Subcutaneous abdominal adipose tissue (tissue), 5 donors: ENCODE measurements around the gene SLX1B.
"Not testable (repeated sequence)": the region's sequence is repeated elsewhere in the genome, so short reads cannot be mapped to it uniquely, and the experiment has no call there.

Experiments used
- H3K27ac ChIP-seq: one replicate; pipeline ENCODE4 v1.7.0; 2013; ENCODE audit warnings: low read depth, mild to moderate bottlenecking, inconsistent platforms, low read length, moderate library complexity
- H3K27me3 ChIP-seq, 5 donors: one replicate each; pipeline ENCODE4 v1.7.0; 2013; ENCODE audit warnings: low read length in 5 of 5, inconsistent platforms in 1 of 5; ENCODE audit not compliant: control insufficient read depth in 5 of 5, insufficient read depth in 4 of 5
- H3K36me3 ChIP-seq, 5 donors: one replicate each; pipeline ENCODE4 v1.7.0; 2013; ENCODE audit warnings: low read length in 5 of 5; ENCODE audit not compliant: control insufficient read depth in 5 of 5, insufficient read depth in 5 of 5
- H3K4me1 ChIP-seq, 5 donors: one replicate each; pipeline ENCODE4 v1.7.0; 2013; ENCODE audit warnings: low read length in 5 of 5, mild to moderate bottlenecking in 3 of 5, moderate library complexity in 1 of 5; ENCODE audit not compliant: control insufficient read depth in 5 of 5, insufficient read depth in 5 of 5
- H3K4me3 ChIP-seq, 5 donors: one replicate each; pipeline ENCODE4 v1.7.0; 2013; ENCODE audit warnings: low read length in 5 of 5, low read depth in 1 of 5
- H3K9ac ChIP-seq, 5 donors: one replicate each; pipeline ENCODE4 v1.7.0; 2013; ENCODE audit warnings: low read length in 5 of 5, mild to moderate bottlenecking in 4 of 5, moderate library complexity in 3 of 5
- H3K9me3 ChIP-seq, 5 donors: one replicate each; pipeline ENCODE4 v1.7.0; 2013; ENCODE audit warnings: low read length in 5 of 5; ENCODE audit not compliant: control insufficient read depth in 5 of 5
- donor health status: healthy.
- donor health status: healthy.
- donor health status: healthy.
- donor health status: healthy.
- donor health status: healthy.

Gene SLX1B

GRCh38 chr16:29466904-29467303 is 12.6 kb downstream of the SLX1B start:
- H3K9me3 ChIP-seq, H3K27ac ChIP-seq, H3K36me3 ChIP-seq, H3K9ac ChIP-seq, H3K27me3 ChIP-seq, H3K4me1 ChIP-seq, H3K4me3 ChIP-seq: not testable (repeated sequence)

GRCh38 chr16:29467654-29468366 is 13.5 kb downstream of the SLX1B start:
- not testable (repeated sequence) for H3K9me3 ChIP-seq, H3K27me3 ChIP-seq, H3K4me3 ChIP-seq, H3K4me1 ChIP-seq, H3K9ac ChIP-seq, H3K27ac ChIP-seq, H3K36me3 ChIP-seq

DNA sequence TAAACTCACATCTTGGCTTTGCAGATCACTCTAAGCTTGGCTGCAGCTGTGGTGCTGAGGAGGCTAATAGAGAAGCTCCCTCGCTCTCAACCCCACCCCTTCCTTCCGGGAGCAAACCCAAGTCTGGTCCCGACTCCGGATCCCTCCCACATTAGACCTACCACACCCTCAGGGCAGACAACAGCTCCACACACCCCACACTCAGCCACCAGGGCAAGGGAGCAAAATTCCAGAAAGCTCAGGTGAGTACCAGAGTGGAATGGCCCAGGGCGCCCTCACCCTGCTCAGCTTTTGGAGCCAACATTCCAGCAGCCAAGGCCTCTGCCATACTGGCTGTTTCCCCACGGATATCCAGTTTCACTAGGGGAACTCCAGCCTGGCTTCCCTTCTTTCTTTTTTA is 15.3 kb downstream of the SLX1B start:
- not testable (repeated sequence) for H3K27me3 ChIP-seq, H3K9me3 ChIP-seq, H3K9ac ChIP-seq, H3K4me1 ChIP-seq, H3K36me3 ChIP-seq
- peak overlapping the region in 1 of 5 donors; percentile 40 for H3K4me3 ChIP-seq
- peak overlapping the region; percentile 37 for H3K27ac ChIP-seq

DNA sequence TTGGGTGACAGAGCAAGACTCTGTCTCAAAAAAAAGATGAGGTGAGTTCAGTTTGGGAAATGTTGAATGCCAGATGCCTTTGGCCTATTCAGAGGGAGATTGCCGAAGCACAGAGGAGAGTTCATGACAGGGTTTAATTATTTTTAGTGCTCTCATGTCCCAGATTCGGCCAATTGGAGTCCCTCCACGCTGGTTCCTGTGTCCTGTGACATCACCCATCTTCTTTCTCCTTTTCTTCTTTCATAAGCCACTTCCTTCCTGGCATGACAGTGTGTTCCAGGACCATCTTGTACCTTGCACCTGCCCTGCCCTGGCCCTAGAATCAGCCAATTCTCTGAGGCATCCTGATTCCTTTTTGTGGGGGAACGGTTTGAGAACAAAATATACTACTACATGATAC is 17.7 kb downstream of the SLX1B start:
- not testable (repeated sequence) for H3K4me3 ChIP-seq, H3K9me3 ChIP-seq, H3K4me1 ChIP-seq, H3K36me3 ChIP-seq, H3K9ac ChIP-seq, H3K27me3 ChIP-seq, H3K27ac ChIP-seq

- not testable (repeated sequence) for H3K9me3 ChIP-seq, H3K27me3 ChIP-seq, H3K36me3 ChIP-seq, H3K9ac ChIP-seq, H3K4me1 ChIP-seq, H3K27ac ChIP-seq, H3K4me3 ChIP-seq
Observed at GRCh38 chr16:29482276-29482675, 27.9 kb downstream of the SLX1B start.

- not testable (repeated sequence) for H3K9me3 ChIP-seq, H3K4me1 ChIP-seq, H3K36me3 ChIP-seq, H3K27me3 ChIP-seq, H3K4me3 ChIP-seq, H3K9ac ChIP-seq, H3K27ac ChIP-seq
Observed at GRCh38 chr16:29506308-29506707, 52.0 kb downstream of the SLX1B start, which contains the start of gene NPIPB12. TSS of gene NPIPB12 (minus strand) at chr16:29506408.
